K562 (cell line): Measurements from ENCODE around the gene JUP. TPM values are rescaled to one million over a fixed set of nuclear protein-coding genes. Genes with fewer than 3 reads are reported as not detected.

Source experiments
- CREB3L1 ChIP-seq: fragments of 450-650 bp; IDR thresholded peaks from 2 replicates; pipeline ENCODE4 v1.6.1; 2014; ENCODE audit warnings: low read depth, mild to moderate bottlenecking, moderate library complexity, borderline replicate concordance
- ESRRB ChIP-seq: fragments of 250-450 bp; sonication (Bioruptor Pico); IDR thresholded peaks from 2 replicates; pipeline ENCODE4 v1.5.0; 2020; ENCODE audit warnings: mild to moderate bottlenecking, moderate library complexity, borderline replicate concordance
- EWSR1 ChIP-seq: fragments of 450-650 bp; IDR thresholded peaks from 2 replicates; pipeline ENCODE4 v1.6.1; 2018; ENCODE audit warnings: borderline replicate concordance, mild to moderate bottlenecking, low read depth, moderate library complexity; ENCODE audit not compliant: partially characterized antibody
- NR2C1 ChIP-seq, 2 experiments: fragments of 450-650 bp; IDR thresholded peaks; 2 replicates each; pipeline ENCODE4 v1.6.1; 2017; ENCODE audit warnings: mild to moderate bottlenecking in 2 of 2, antibody characterized with exemption in 1 of 2, inconsistent platforms in 1 of 2, missing compliant biosample characterization in 1 of 2, missing genetic modification characterization in 1 of 2
- NUFIP1 ChIP-seq: fragments of 450-650 bp; IDR thresholded peaks from 2 replicates; pipeline ENCODE4 v1.6.1; 2018; ENCODE audit not compliant: partially characterized antibody
- PHF21A ChIP-seq: fragments of 450-650 bp; IDR thresholded peaks from 2 replicates; pipeline ENCODE4 v1.6.1; 2017; ENCODE audit warnings: low read depth, borderline replicate concordance
- PRPF4 ChIP-seq: fragments of 200-400 bp; formaldehyde crosslinking; IDR thresholded peaks from one replicate; pipeline ENCODE4 v1.6.1; 2017; ENCODE audit warnings: low read length, low read depth, mild to moderate bottlenecking; ENCODE audit not compliant: insufficient read depth, poor library complexity, severe bottlenecking
- SMARCE1 ChIP-seq: fragments of 450-650 bp; IDR thresholded peaks from 2 replicates; pipeline ENCODE4 v1.7.1; 2016; ENCODE audit warnings: mild to moderate bottlenecking
- ZNF408 ChIP-seq: fragments of 250-450 bp; sonication (Bioruptor Pico); IDR thresholded peaks from 2 replicates; pipeline ENCODE4 v1.4.0; 2020; ENCODE audit warnings: low read depth, mild to moderate bottlenecking, moderate library complexity
- polyA plus RNA-seq, 8 experiments: library from polyadenylated mRNA; depleted of rRNA in 4 of 8; stranded (reverse) in 5 of 8; unstranded in 3 of 8; fragments of >200 nt; fragmentation: Nextera tagmentation in 2 of 8; fragmentation: Illumina TruSeq in 1 of 8; extraction: Ambion mirVana in 2 of 8; extraction: Trizol in 1 of 8; gene quantifications; 2 replicates each; pipeline versions ENCODE4 v1.2.1 to v1.2.3, GENCODE V29; 2011 to 2014; ENCODE audit warnings: inconsistent platforms in 1 of 8, missing spikeins in 1 of 8
- total RNA-seq, 7 experiments: library from RNA; depleted of rRNA in 6 of 7; stranded (reverse); fragments of >200 nt in 6 of 7; fragmentation: Illumina TruSeq in 2 of 7; extraction: Trizol in 2 of 7; gene quantifications; 2 replicates each; pipeline versions ENCODE4 v1.2.1 to v1.2.3, GENCODE V29; 2011 to 2021; ENCODE audit warnings: low replicate concordance in 1 of 7
- TF ChIP-seq, protein P1 (sequence below): fragments of 450-650 bp; IDR thresholded peaks from 2 replicates; pipeline ENCODE4 v1.6.1; 2017; ENCODE audit warnings: antibody characterized with exemption, mild to moderate bottlenecking
- TF ChIP-seq, protein P2 (sequence below): sonication (generic); formaldehyde crosslinking; IDR thresholded peaks from 2 replicates; pipeline ENCODE4 v1.8.0; 2022; ENCODE audit warnings: mild to moderate bottlenecking, missing genetic modification reagents

JUP gene
- total and polyA plus RNA-seq, 9 of the 15 experiments (the other 6 are each of a cell fraction or from before 2014, with no cell fraction given): 6.4 to 177 (median 31.2) TPM

DNA sequence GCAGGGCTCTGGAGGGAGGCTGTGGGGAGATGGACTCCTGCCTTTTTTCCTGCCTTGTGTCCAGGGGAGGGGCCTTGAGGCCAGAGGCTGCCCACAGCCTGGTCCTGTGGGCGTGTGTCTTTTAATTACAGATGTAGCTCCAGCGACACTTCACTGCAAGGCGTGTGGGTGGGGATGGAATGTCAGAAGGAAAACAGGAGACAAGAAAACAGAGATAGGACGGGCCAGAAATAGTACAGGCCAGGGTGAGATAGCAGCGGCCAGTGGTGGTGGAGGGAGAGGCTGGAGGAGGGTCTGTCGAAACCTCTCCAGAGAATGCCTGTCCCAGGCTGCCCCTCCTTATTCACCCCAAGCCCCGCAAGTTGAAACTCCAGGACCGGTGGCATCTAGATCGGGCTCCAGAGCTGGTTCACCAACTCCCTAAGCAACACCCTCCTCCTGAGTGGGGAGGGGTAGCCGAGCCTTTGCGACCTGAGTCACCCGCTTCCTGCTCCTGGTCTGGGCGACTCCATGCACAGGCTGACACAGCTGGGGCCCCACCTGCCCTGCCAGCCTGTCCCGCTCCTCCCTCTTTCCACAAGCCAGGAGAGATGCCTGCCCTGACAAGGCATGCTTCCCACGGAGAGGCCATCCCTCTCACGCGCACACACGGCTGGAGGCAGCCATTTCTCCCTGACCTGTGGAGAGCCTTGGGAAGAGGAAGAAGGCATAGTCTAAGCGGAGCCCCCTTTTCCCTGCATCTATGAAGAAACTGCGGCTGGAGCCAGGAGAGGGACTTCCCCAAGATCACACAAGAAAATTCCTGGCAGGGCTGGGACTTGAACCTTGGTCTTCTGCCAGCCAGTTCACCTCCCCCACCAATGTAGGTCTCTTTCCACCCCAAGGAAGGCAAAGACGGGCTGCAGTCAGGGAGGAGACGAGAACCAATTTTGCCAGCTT lies 6.6 kb upstream of the JUP start (continued):
- no peak for TF ChIP-seq CREB3L1
- TF ChIP-seq NR2C1 (IDR thresholded peaks at IDR 0.05): no peak
- TF ChIP-seq NR2C1 (tag; IDR thresholded peaks at IDR 0.05): no peak; the same call in 1 of the 2 replicates
- TF ChIP-seq EWSR1: no peak
- peak; percentile 58 for TF ChIP-seq SMARCE1
- TF ChIP-seq, protein P1, sequence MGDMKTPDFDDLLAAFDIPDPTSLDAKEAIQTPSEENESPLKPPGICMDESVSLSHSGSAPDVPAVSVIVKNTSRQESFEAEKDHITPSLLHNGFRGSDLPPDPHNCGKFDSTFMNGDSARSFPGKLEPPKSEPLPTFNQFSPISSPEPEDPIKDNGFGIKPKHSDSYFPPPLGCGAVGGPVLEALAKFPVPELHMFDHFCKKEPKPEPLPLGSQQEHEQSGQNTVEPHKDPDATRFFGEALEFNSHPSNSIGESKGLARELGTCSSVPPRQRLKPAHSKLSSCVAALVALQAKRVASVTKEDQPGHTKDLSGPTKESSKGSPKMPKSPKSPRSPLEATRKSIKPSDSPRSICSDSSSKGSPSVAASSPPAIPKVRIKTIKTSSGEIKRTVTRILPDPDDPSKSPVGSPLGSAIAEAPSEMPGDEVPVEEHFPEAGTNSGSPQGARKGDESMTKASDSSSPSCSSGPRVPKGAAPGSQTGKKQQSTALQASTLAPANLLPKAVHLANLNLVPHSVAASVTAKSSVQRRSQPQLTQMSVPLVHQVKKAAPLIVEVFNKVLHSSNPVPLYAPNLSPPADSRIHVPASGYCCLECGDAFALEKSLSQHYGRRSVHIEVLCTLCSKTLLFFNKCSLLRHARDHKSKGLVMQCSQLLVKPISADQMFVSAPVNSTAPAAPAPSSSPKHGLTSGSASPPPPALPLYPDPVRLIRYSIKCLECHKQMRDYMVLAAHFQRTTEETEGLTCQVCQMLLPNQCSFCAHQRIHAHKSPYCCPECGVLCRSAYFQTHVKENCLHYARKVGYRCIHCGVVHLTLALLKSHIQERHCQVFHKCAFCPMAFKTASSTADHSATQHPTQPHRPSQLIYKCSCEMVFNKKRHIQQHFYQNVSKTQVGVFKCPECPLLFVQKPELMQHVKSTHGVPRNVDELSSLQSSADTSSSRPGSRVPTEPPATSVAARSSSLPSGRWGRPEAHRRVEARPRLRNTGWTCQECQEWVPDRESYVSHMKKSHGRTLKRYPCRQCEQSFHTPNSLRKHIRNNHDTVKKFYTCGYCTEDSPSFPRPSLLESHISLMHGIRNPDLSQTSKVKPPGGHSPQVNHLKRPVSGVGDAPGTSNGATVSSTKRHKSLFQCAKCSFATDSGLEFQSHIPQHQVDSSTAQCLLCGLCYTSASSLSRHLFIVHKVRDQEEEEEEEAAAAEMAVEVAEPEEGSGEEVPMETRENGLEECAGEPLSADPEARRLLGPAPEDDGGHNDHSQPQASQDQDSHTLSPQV: peak; percentile 69
- no peak for TF ChIP-seq ESRRB (CRISPR knock-in tag)
- no peak for TF ChIP-seq PRPF4
- no peak for TF ChIP-seq PHF21A
- no peak for TF ChIP-seq NUFIP1
- TF ChIP-seq ZNF408 (CRISPR knock-in tag): no peak
- TF ChIP-seq, protein P2, sequence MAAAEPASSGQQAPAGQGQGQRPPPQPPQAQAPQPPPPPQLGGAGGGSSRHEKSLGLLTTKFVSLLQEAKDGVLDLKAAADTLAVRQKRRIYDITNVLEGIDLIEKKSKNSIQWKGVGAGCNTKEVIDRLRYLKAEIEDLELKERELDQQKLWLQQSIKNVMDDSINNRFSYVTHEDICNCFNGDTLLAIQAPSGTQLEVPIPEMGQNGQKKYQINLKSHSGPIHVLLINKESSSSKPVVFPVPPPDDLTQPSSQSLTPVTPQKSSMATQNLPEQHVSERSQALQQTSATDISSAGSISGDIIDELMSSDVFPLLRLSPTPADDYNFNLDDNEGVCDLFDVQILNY (CRISPR knock-in tag): no peak
